GM12878 (cell line): ENCODE results near the gene RRAGD. TPM values are rescaled to one million over a fixed set of nuclear protein-coding genes. Genes with fewer than 3 reads are reported as not detected.

Source experiments
- ATAC-seq: fragments of 200-7000 bp; cut with Tn5 transposase; 3 replicates; pipeline ENCODE4 v1.9.1; 2020; ENCODE audit warnings: mild to moderate bottlenecking, moderate library complexity
- BruUV-seq: library from RNA; stranded (reverse); fragments of 400-500 nt; replicated peaks from 2 replicates; lab custom pipeline; 2021; lab: Mats Ljungman, UMichigan
- CTCF ChIA-PET: fragments of 300-600 bp; sonication (Branson Sonifier 250); formaldehyde crosslinking; extraction: SDS; loops from one replicate; lab custom pipeline; 2021; ENCODE audit warnings: inconsistent platforms; lab: Yijun Ruan, JAX
- POLR2A ChIA-PET: fragments of 350-600 bp; formaldehyde crosslinking; extraction: SDS; loops from one replicate; lab custom pipeline; 2021; ENCODE audit warnings: inconsistent platforms; lab: Charles Lee
- RAD21 ChIA-PET: fragments of 300-600 bp; sonication (Branson Sonifier 250); formaldehyde crosslinking; loops from one replicate; lab custom pipeline; 2023; ENCODE audit warnings: antibody characterized with exemption; ENCODE audit not compliant: unreplicated experiment; lab: Charles Lee
- SMC1A ChIA-PET: fragments of 300-600 bp; sonication (Branson Sonifier 250); formaldehyde crosslinking; loops from one replicate; lab custom pipeline; 2023; ENCODE audit not compliant: unreplicated experiment, uncharacterized antibody; lab: Charles Lee
- DNase-seq: peaks from one replicate; pipeline ENCODE4 v3.0.0-alpha.2; 2011; ENCODE audit warnings: low read depth, low spot score
- FAIRE-seq: peaks from 3 replicates; lab custom pipeline; 2011; peaks lifted over from hg19 to GRCh38; lab: Jason Lieb, UNC
- H2AFZ ChIP-seq: 2 replicates; pipeline ENCODE4 v1.6.0; 2011; ENCODE audit warnings: low read depth, low read length, control low read depth; ENCODE audit not compliant: control insufficient read depth
- H3K27ac ChIP-seq: 2 replicates; pipeline ENCODE4 v1.5.1; 2011; ENCODE audit warnings: control low read depth; ENCODE audit not compliant: control insufficient read depth, insufficient read depth
- H3K27me3 ChIP-seq, 2 experiments: replicated peaks in 1 of 2; 2 replicates each; pipeline versions ENCODE4 v1.6.0 to v1.6.1; 2011; ENCODE audit warnings: low read length in 1 of 2; ENCODE audit not compliant: control insufficient read depth in 2 of 2, insufficient read depth in 2 of 2
- H3K36me3 ChIP-seq, 2 experiments: 2 replicates each; pipeline ENCODE4 v1.5.1; 2011; ENCODE audit warnings: low read length in 1 of 2; ENCODE audit not compliant: control insufficient read depth in 2 of 2, insufficient read depth in 2 of 2
- H3K4me1 ChIP-seq: 2 replicates; pipeline ENCODE4 v1.6.1; 2011; ENCODE audit warnings: mild to moderate bottlenecking, low read length, moderate library complexity, mixed read lengths; ENCODE audit not compliant: control insufficient read depth, insufficient read depth
- H3K4me2 ChIP-seq: 2 replicates; pipeline ENCODE4 v1.6.0; 2011; ENCODE audit warnings: control low read depth; ENCODE audit not compliant: control insufficient read depth, insufficient read depth
- H3K4me3 ChIP-seq: fragments of 200-600 bp; sonication (generic); 2 replicates; pipeline ENCODE4 v1.5.1; 2016
- H3K79me2 ChIP-seq: 2 replicates; pipeline ENCODE4 v1.6.0; 2011; ENCODE audit warnings: low read length; ENCODE audit not compliant: control insufficient read depth, insufficient read depth
- H3K9ac ChIP-seq: 2 replicates; pipeline ENCODE4 v1.8.0; 2011; ENCODE audit warnings: low read length, control low read depth, mixed read lengths; ENCODE audit not compliant: control insufficient read depth, insufficient read depth
- H3K9me3 ChIP-seq: replicated peaks from 3 replicates; pipeline ENCODE4 v1.5.1; 2011; ENCODE audit warnings: mild to moderate bottlenecking, low read length; ENCODE audit not compliant: control insufficient read depth, insufficient read depth
- H4K20me1 ChIP-seq: 2 replicates; pipeline ENCODE4 v1.6.0; 2011; ENCODE audit not compliant: control insufficient read depth, insufficient read depth
- BHLHE40 ChIP-seq, 2 experiments: fragments of 450-650 bp in 1 of 2; IDR thresholded peaks; 2 replicates each; pipeline ENCODE4 v1.6.1; 2011 to 2017; ENCODE audit warnings: low read depth in 2 of 2, borderline replicate concordance in 1 of 2, improper control_type of control experiment in 1 of 2, low read length in 1 of 2, mild to moderate bottlenecking in 1 of 2
- EP300 ChIP-seq, 2 experiments: fragments of 150-350 bp in 1 of 2; IDR thresholded peaks; 2 replicates each; pipeline ENCODE4 v1.6.1; 2011 to 2012; ENCODE audit warnings: low read depth in 2 of 2, low read length in 2 of 2, borderline replicate concordance in 1 of 2, improper control_type of control experiment in 1 of 2, inconsistent platforms in 1 of 2; ENCODE audit not compliant: control insufficient read depth in 1 of 2
- GATAD2B ChIP-seq: fragments of 450-650 bp; conservative IDR thresholded peaks from 2 replicates; pipeline ENCODE4 v1.6.1; 2017; ENCODE audit warnings: low read depth, mild to moderate bottlenecking, moderate library complexity
- NFYA ChIP-seq: IDR thresholded peaks from 2 replicates; pipeline ENCODE4 v1.6.1; 2011; ENCODE audit warnings: low read depth, mild to moderate bottlenecking, low read length, improper control_type of control experiment, borderline replicate concordance
- RFX5 ChIP-seq: IDR thresholded peaks from 2 replicates; pipeline ENCODE4 v1.6.1; 2011; ENCODE audit warnings: low read depth, low read length, improper control_type of control experiment
- WGBS: methylation state at CpG from one replicate; pipeline ENCODE4 v1.1.6; 2016; ENCODE audit warnings: low lambda C conversion rate; ENCODE audit not compliant: insufficient replicate concordance, insufficient coverage; ENCODE audit errors: missing lambda C conversion rate; 5-methylcytosine and 5-hydroxymethylcytosine counted together
- in situ Hi-C: fragments of 300-500 bp; cut with MboI; formaldehyde crosslinking; loops from 9 replicates; pipeline ENCODE4 v1.14.3; 2018; ENCODE audit warnings: mixed read lengths
- intact Hi-C: fragments of 100-400 bp; cut with micrococcal nuclease; formaldehyde crosslinking; loops from one replicate; pipeline ENCODE4 v1.14.2; 2022; ENCODE audit not compliant: unreplicated experiment
- polyA plus RNA-seq, 11 experiments: library from polyadenylated mRNA; depleted of rRNA in 4 of 11; unstranded in 6 of 11; stranded (reverse) in 5 of 11; fragments of >200 nt; fragmentation: Nextera tagmentation in 4 of 11; fragmentation: Illumina TruSeq in 1 of 11; extraction: Ambion mirVana in 4 of 11; extraction: Trizol in 1 of 11; gene quantifications; 1 replicate in 1 of 11; 2 replicates in 10 of 11; pipeline versions ENCODE4 v1.2.1 to v1.2.3, GENCODE V29; 2011 to 2016; ENCODE audit warnings: inconsistent platforms in 2 of 11, missing spikeins in 2 of 11, low read depth in 1 of 11
- total RNA-seq, 4 experiments: library from RNA; depleted of rRNA in 3 of 4; stranded (reverse); fragments of >200 nt in 3 of 4; fragmentation: Illumina TruSeq in 1 of 4; extraction: Trizol in 1 of 4; gene quantifications; 2 replicates each; pipeline versions ENCODE4 v1.2.1 to v1.2.3, GENCODE V29; 2013 to 2021
- TF ChIP-seq, protein P1 (sequence below): fragments of 450-650 bp; conservative IDR thresholded peaks from 2 replicates; pipeline ENCODE4 v1.6.1; 2017; ENCODE audit warnings: mild to moderate bottlenecking, moderate library complexity
- TF ChIP-seq, protein P2 (sequence below): IDR thresholded peaks from 2 replicates; pipeline ENCODE4 v1.6.1; 2012; ENCODE audit warnings: mild to moderate bottlenecking, low read depth, low read length

RRAGD gene
- total and polyA plus RNA-seq, 10 of the 15 experiments (the other 5 are each of a cell fraction or from before 2014, with no cell fraction given): 4.6 to 17.4 (median 8.5) TPM

DNA sequence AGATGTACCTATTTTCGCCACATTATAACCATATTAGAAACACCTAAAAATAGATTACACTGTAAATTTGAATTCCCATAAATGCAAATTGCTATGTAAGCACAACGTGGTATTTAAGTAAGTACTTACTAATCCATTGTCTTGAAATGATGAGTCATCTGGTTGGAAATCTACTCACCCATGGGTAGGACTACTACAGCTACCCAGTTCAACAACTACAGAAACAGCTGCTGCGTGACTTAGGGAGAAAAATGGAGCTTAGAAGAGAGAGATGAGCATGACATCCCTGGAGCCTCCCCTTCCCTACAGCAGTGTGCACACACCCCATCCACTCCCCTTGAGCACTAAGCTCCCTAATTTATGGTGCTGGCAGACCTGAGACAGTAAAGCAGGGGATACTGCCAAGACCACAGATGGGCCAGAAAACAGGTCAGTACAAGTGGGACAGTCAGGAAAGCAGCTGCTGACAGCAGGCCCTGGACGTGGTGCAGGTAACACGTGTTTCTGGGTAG is 26.9 kb downstream of the RRAGD start (continued):
- TF ChIP-seq, protein P1, sequence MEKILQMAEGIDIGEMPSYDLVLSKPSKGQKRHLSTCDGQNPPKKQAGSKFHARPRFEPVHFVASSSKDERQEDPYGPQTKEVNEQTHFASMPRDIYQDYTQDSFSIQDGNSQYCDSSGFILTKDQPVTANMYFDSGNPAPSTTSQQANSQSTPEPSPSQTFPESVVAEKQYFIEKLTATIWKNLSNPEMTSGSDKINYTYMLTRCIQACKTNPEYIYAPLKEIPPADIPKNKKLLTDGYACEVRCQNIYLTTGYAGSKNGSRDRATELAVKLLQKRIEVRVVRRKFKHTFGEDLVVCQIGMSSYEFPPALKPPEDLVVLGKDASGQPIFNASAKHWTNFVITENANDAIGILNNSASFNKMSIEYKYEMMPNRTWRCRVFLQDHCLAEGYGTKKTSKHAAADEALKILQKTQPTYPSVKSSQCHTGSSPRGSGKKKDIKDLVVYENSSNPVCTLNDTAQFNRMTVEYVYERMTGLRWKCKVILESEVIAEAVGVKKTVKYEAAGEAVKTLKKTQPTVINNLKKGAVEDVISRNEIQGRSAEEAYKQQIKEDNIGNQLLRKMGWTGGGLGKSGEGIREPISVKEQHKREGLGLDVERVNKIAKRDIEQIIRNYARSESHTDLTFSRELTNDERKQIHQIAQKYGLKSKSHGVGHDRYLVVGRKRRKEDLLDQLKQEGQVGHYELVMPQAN: no peak

DNA sequence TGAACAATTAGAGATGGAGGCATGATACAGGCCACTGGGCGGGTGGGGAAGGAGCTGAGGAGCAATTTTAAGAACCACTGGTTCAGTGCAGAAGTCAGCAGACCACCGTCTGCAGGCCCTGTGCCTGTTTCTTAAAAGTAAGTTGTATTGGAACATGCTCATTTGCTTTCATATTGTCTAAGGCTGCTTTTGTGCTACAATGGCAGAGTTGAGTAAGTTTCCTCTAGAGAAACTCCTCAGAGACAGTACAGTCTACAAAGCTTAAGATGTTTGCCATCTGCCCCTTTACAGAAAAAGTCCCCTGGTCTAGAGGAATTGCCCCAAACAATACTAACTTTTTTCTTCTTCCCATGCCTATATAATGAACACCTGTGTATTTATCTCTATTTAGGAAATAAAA is 31.0 kb downstream of the RRAGD start:
- Histone ChIP-seq H3K36me3 (no peaks in the 10 kb centered on the region; a peak in 1 of 4 replicates), H3K27ac (no peak overlapping the region), H3K9ac (no peak overlapping the region), H3K27me3 (no peaks in the 10 kb centered on the region), H3K9me3 (no peaks in the 10 kb centered on the region), H4K20me1 (no peaks in the 10 kb centered on the region), H3K79me2 (no peaks in the 10 kb centered on the region; the same call in 1 of the 2 replicates), H3K4me3 (no peak overlapping the region), H3K4me1 (peaks cover 12% of the 10 kb centered on the region), H2AFZ (no peak overlapping the region), H3K4me2 (no peak overlapping the region)
- TF ChIP-seq EP300 (IDR thresholded peaks at IDR 0.05; ENCODE audit: borderline replicate concordance in 1 of 2, control insufficient read depth in 1 of 2, low read depth in 2 of 2, low read length in 2 of 2): no peak
- no peak for TF ChIP-seq NFYA
- TF ChIP-seq RFX5: no peak
- TF ChIP-seq BHLHE40 (IDR thresholded peaks at IDR 0.05; ENCODE audit: borderline replicate concordance in 1 of 2, low read depth in 2 of 2, low read length in 1 of 2): no peak
- TF ChIP-seq, protein P2, sequence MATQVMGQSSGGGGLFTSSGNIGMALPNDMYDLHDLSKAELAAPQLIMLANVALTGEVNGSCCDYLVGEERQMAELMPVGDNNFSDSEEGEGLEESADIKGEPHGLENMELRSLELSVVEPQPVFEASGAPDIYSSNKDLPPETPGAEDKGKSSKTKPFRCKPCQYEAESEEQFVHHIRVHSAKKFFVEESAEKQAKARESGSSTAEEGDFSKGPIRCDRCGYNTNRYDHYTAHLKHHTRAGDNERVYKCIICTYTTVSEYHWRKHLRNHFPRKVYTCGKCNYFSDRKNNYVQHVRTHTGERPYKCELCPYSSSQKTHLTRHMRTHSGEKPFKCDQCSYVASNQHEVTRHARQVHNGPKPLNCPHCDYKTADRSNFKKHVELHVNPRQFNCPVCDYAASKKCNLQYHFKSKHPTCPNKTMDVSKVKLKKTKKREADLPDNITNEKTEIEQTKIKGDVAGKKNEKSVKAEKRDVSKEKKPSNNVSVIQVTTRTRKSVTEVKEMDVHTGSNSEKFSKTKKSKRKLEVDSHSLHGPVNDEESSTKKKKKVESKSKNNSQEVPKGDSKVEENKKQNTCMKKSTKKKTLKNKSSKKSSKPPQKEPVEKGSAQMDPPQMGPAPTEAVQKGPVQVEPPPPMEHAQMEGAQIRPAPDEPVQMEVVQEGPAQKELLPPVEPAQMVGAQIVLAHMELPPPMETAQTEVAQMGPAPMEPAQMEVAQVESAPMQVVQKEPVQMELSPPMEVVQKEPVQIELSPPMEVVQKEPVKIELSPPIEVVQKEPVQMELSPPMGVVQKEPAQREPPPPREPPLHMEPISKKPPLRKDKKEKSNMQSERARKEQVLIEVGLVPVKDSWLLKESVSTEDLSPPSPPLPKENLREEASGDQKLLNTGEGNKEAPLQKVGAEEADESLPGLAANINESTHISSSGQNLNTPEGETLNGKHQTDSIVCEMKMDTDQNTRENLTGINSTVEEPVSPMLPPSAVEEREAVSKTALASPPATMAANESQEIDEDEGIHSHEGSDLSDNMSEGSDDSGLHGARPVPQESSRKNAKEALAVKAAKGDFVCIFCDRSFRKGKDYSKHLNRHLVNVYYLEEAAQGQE: no peak
- TF ChIP-seq GATAD2B: no peak
- ChIA-PET POLR2A (interaction anchor here (2.1 kb wide), 1 partner anchor 9 kb away, joined by 4 read pairs; no protein-coding TSS in a partner anchor), SMC1A (interaction anchor here (0.6 kb wide), 1 partner anchor 20 kb away, joined by 3 read pairs; no protein-coding TSS in a partner anchor), CTCF (interaction anchor here (1.3 kb wide), 1 partner anchor 9 kb away, joined by 7 read pairs; no protein-coding TSS in a partner anchor), RAD21 (no interaction called here)
- peak; percentile 24; the same call in 2 of the 3 replicates for ATAC-seq
- in situ Hi-C loops (no loop called here), intact Hi-C loops (no loop called here)
- no peak for DNase-seq
- WGBS: 52% methylated on average over 2 of the region's 2 CpGs
- no TSS peak for BruUV-seq
- FAIRE-seq: no peak
